NCI-H2107 treated with DMSO at 0.1 percent for 48 hours (cell line): ENCODE data around the gene INTS2.
"Not testable (repeated sequence)": the region's sequence is repeated elsewhere in the genome, so short reads cannot be mapped to it uniquely, and the experiment has no call there.

Source experiments
- DNase-seq: peaks from one replicate; lab custom pipeline; 2025; ENCODE audit not compliant: unreplicated experiment; lab: John Stamatoyannopoulos, UW

The INTS2 gene

GRCh38 chr17:61852857-61853256 is 74.9 kb downstream of the INTS2 start:
- no peak for DNase-seq

GRCh38 chr17:61849674-61850073 is 78.1 kb downstream of the INTS2 start:
- DNase-seq: no peak

GRCh38 chr17:61848896-61849295 is 78.9 kb downstream of the INTS2 start:
- DNase-seq: no peak

- DNase-seq: no peak
These were observed 79.5 kb downstream of the INTS2 start for GRCh38 chr17:61848247-61848646.

- DNase-seq: no peak
These were observed 80.1 kb downstream of the INTS2 start for GRCh38 chr17:61847659-61848058.

GRCh38 chr17:61846761-61847375 is 80.9 kb downstream of the INTS2 start:
- DNase-seq: no peak

GRCh38 chr17:61846088-61846487 is 81.7 kb downstream of the INTS2 start:
- DNase-seq: no peak

GRCh38 chr17:61843435-61843834 is 84.3 kb downstream of the INTS2 start:
- no peak for DNase-seq

GRCh38 chr17:61842899-61843298 is 84.9 kb downstream of the INTS2 start:
- no peak for DNase-seq

- no peak for DNase-seq
These were observed 88.4 kb downstream of the INTS2 start for GRCh38 chr17:61839300-61839786.

GRCh38 chr17:61837175-61838051 is 90.4 kb downstream of the INTS2 start:
- DNase-seq: peak; percentile 43

GRCh38 chr17:61836266-61837174 is 91.3 kb downstream of the INTS2 start:
- DNase-seq: no peak

GRCh38 chr17:61835606-61836005 is 92.2 kb downstream of the INTS2 start:
- no peak for DNase-seq

- no peak for DNase-seq
These were observed 93.2 kb downstream of the INTS2 start for GRCh38 chr17:61834610-61835009.

GRCh38 chr17:61833536-61834193 is 94.1 kb downstream of the INTS2 start:
- no peak for DNase-seq

- DNase-seq: no peak
These were observed 95.3 kb downstream of the INTS2 start for GRCh38 chr17:61832463-61832862.

GRCh38 chr17:61831099-61831498 is 96.7 kb downstream of the INTS2 start:
- DNase-seq: no peak

- DNase-seq: no peak
These were observed 99.1 kb downstream of the INTS2 start for GRCh38 chr17:61828694-61829093.

GRCh38 chr17:61827649-61828395 is 100.0 kb downstream of the INTS2 start:
- no peak for DNase-seq

- DNase-seq: not testable (repeated sequence)
These were observed 100.9 kb downstream of the INTS2 start for GRCh38 chr17:61826866-61827265.
